Germinal center (tissue), 1 donor: ENCODE data around the gene SEPTIN14.
"Not testable (repeated sequence)": the region's sequence is repeated elsewhere in the genome, so short reads cannot be mapped to it uniquely, and the experiment has no call there.

Source experiments
- DNase-seq: peaks from one replicate; pipeline ENCODE4 v3.0.0; 2012; ENCODE audit warnings: mixed read lengths, low spot score

SEPTIN14 gene

DNA sequence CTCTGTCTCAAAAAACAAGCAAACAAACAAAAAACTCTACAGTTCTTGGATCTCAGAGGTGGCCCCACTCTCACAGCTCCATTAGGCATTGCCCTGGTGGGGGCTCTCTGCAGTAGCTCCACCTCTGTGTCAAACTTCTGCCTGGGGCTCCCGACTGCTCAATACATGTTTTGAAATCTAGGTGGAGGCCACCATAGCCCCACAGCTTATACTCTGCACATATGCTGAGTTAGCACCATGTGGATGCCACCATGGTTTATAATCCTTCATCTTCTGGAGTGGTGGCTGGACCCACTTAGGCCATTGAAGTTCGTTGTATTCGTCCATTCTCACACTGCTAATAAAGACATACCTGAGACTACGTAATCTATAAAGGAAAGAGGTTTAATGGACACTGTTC is 78.4 kb downstream of the SEPTIN14 start:
- no peak for DNase-seq

DNA sequence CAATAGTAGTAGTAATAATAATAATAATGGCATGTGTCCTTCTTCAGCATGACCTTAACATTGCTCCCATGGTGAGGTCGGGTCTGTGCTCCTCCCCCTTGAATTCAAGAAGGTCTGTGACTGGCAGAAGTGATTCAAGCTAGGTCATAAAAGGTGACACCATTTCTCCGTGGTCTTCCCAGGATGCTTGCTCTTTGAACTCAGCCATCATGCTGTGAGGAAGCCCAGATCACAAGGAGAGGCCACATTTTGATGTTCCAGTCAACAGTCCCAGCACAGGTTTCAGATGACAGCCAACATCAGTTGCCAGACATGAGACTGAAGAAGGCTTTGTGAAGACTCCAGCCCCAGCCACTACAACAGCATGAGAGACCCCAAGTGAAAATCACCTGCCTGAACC is 83.9 kb downstream of the SEPTIN14 start:
- no peak for DNase-seq

DNA sequence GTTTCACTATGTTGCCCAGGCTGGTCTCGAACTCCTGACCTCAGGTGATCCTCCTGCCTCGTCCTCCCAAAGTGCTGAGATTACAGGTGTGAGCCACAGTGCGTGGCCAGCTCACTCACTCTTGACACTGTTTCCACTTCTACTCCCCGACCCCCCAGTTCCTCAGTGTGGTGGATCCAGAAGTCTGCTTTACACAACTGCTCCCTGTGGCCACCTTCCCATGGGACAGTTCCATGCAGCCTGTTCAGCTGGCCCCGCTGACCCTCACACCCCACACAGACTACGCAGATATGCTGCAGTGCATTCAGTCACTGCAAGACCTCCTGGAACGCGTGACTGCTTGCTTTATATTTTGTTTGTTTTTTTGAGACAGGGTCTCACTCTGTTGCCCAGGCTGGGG is 86.4 kb downstream of the SEPTIN14 start:
- no peak for DNase-seq

DNA sequence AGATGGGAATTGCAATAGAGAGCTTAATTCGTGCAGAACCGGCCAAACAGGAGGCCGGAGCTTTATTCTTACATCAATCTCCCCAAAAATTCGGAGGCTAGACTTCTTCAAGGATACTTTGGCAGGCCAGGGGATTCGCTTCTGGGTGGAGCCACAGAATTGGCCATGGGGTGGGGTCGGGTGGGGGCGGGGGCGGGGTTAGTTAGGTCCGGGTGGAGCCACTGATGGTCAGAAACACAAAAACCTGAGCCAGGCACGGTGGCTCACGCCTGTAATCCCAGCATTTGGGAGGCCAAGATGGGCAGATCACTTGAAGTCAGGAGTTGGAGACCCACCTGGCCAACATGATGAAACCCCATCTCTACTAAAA is 87.5 kb downstream of the SEPTIN14 start:
- DNase-seq = no peak

DNA sequence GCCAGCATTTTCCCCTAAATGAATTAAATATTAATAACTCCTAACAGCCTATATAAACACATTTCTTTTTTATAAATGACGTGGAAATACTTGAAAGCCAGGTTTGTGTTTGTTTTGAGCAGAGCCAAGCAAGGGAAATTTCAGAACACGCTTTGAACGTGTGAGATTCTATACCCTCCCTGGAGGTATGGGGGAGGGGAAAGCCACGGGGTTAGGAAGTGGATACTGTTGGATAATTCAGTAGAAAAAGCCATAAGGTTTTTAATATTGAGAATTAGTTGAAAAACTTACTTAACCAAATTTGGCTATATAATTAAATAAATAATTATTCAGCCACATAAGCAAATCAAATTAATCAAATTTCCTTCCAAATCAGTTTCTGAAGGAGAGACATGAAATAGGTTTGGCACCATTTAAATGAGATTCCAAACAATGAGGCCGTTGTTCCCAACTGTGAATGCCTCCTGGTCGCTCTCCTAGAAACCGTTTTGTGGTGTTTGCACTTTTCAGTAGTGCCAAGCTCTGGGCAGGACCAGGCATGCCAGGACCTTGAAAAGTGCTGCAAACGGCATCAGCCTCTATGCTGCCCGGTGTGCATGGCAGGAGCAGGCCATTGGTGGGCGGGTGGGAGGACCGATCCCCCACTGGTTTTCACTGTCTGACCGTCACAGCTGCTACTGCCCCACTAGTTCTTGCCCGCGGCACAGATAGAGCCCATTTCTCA is 88.1 kb downstream of the SEPTIN14 start:
- no peak for DNase-seq

DNA sequence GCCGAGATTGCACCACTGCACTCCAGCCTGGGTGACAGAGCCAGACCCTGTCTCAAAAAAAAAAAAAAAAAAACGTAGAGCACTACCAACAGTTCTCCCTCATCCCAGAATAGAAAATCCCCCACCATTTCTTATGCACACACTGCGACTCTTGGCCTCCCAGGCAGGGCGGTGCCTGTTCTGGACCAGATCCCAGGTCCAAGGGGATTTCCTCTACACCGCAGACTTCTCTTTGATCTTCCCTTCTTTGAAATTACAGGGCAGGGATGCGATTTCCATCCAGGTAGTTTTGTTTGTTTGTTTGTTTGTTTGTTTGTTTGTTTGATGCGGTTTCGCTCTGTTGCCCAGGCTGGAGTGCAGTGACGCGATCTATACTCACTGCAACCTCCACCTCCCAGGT is 91.8 kb downstream of the SEPTIN14 start:
- DNase-seq = no peak

DNA sequence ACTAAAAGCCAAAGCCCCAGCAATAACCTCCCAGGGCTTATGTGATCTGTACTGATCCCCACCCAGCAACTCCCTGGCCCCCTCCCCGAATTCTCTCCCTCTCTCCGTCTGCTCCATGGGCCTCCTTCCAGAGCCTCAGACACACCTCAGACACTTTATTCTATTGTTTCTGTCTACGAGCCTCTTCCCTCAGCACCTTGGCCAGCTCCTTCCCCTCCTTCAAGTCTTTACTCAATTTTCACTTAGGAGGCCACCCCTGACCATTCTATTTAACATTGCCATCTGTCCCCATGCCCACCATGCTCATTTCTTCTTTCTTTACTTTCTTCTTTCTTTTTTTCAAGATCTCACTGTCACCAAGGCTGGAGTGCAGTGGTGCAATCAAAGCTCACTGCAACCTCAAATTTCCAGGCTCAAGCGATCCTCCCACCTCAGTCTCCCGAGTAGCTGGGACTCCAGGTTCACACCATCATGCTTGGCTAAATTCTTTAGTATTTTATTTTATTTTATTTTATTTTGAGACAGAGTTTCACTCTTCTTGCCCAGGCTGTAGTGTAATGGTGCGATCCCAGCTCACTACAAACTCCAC is 109.2 kb downstream of the SEPTIN14 start:
- DNase-seq = not testable (repeated sequence)

DNA sequence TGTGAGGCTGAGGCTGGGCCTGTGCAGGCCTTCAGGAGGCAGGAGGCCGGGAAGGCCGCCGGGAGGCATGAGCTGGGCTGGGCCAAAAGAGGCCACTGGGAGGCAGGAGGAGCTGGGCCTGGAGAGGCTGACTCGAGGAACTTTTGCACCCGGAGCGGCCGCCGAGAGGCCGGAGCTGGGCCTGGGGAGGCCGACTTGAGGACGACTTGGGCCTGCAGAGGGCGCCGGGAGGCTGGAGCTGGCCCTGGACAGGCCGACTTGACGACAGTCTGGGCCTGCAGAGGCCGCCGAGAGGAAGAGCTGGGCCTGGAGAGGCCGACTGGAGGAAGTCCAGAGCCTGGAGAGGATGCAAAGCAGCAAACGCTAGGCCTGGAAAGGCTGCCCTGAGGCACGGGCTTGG is 117.8 kb downstream of the SEPTIN14 start:
- not testable (repeated sequence) for DNase-seq
